Measurements from ENCODE around the gene CEP70. TPM values are rescaled to one million over a fixed set of nuclear protein-coding genes. Genes with fewer than 3 reads are reported as not detected.

The CEP70 gene
- total and polyA plus RNA-seq, 10 of the 15 experiments (the other 5 are each of a cell fraction or from before 2014, with no cell fraction given) = 1.4 to 9.3 (median 2.2) TPM

DNA sequence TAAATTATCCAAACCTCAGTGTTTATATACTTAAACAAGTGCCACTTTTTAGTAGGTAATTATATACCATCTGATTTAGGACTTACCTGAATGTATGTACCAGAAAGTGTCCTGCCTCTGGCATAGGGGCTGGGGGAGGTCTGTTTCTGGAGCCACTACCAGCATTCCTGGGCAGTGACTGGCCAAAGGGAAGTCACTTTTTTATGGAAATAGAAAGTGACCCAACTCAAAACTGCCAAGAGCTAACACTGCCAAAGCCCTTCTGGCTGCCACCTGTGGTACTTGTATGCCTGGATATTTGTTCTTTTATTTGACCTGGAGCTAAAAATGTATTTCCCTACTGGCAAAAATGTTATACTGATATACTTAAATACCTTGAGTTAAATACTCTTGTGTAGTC is 116.9 kb downstream of the CEP70 start:
- no peak for FAIRE-seq
- RAD21 ChIA-PET (ENCODE audit: unreplicated experiment) = interaction anchor here (3.9 kb wide), 1 partner anchor 439 kb away, joined by 51 read pairs; no protein-coding TSS in a partner anchor
- in situ Hi-C loops (cut with MboI) (no loop called here), intact Hi-C loops (cut with micrococcal nuclease; ENCODE audit: unreplicated experiment) (loop anchor here (5.0 kb wide), 1 partner anchor 220 kb away; no protein-coding TSS in a partner anchor)
- no peak overlapping the region for H3K27ac ChIP-seq (ENCODE audit: control insufficient read depth, insufficient read depth)
- BruUV-seq (replicated peaks) = no TSS peak
- DNase-seq (ENCODE audit: low read depth, low spot score) = no peak
- no peaks in the 10 kb centered on the region for H3K36me3 ChIP-seq (ENCODE audit: control insufficient read depth in 2 of 2, insufficient read depth in 2 of 2, low read length in 1 of 2)
- H3K27me3 ChIP-seq (replicated peaks in 1 of 2; ENCODE audit: control insufficient read depth in 2 of 2, insufficient read depth in 2 of 2, low read length in 1 of 2) = peaks cover 0 to 2% of the 10 kb centered on the region in 2 experiments; a peak in 1 of 4 replicates
- no peaks in the 10 kb centered on the region for H4K20me1 ChIP-seq (ENCODE audit: control insufficient read depth, insufficient read depth)
- ATAC-seq = no peak
- no peaks in the 10 kb centered on the region for H3K9me3 ChIP-seq (replicated peaks; ENCODE audit: control insufficient read depth, insufficient read depth, low read length)
- POLR2A ChIA-PET = no interaction called here
- SMC1A ChIA-PET (ENCODE audit: uncharacterized antibody, unreplicated experiment) = interaction anchor here (2.7 to 3.6 kb wide), 2 partner anchors 439 to 447 kb away, joined by 13 to 20 read pairs; no protein-coding TSS in a partner anchor
- TF ChIP-seq, protein P1, sequence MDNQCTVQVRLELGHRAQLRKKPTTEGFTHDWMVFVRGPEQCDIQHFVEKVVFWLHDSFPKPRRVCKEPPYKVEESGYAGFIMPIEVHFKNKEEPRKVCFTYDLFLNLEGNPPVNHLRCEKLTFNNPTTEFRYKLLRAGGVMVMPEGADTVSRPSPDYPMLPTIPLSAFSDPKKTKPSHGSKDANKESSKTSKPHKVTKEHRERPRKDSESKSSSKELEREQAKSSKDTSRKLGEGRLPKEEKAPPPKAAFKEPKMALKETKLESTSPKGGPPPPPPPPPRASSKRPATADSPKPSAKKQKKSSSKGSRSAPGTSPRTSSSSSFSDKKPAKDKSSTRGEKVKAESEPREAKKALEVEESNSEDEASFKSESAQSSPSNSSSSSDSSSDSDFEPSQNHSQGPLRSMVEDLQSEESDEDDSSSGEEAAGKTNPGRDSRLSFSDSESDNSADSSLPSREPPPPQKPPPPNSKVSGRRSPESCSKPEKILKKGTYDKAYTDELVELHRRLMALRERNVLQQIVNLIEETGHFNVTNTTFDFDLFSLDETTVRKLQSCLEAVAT (IDR thresholded peaks at IDR 0.05) = no peak
- no peak for TF ChIP-seq IKZF1 (conservative IDR thresholded peaks at IDR 0.05)
- TF ChIP-seq, protein P2, sequence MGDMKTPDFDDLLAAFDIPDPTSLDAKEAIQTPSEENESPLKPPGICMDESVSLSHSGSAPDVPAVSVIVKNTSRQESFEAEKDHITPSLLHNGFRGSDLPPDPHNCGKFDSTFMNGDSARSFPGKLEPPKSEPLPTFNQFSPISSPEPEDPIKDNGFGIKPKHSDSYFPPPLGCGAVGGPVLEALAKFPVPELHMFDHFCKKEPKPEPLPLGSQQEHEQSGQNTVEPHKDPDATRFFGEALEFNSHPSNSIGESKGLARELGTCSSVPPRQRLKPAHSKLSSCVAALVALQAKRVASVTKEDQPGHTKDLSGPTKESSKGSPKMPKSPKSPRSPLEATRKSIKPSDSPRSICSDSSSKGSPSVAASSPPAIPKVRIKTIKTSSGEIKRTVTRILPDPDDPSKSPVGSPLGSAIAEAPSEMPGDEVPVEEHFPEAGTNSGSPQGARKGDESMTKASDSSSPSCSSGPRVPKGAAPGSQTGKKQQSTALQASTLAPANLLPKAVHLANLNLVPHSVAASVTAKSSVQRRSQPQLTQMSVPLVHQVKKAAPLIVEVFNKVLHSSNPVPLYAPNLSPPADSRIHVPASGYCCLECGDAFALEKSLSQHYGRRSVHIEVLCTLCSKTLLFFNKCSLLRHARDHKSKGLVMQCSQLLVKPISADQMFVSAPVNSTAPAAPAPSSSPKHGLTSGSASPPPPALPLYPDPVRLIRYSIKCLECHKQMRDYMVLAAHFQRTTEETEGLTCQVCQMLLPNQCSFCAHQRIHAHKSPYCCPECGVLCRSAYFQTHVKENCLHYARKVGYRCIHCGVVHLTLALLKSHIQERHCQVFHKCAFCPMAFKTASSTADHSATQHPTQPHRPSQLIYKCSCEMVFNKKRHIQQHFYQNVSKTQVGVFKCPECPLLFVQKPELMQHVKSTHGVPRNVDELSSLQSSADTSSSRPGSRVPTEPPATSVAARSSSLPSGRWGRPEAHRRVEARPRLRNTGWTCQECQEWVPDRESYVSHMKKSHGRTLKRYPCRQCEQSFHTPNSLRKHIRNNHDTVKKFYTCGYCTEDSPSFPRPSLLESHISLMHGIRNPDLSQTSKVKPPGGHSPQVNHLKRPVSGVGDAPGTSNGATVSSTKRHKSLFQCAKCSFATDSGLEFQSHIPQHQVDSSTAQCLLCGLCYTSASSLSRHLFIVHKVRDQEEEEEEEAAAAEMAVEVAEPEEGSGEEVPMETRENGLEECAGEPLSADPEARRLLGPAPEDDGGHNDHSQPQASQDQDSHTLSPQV (IDR thresholded peaks at IDR 0.05) = no peak
- no peak for TF ChIP-seq SMAD5 (IDR thresholded peaks at IDR 0.05; ENCODE audit: low read depth)
- no peak for TF ChIP-seq LARP7 (IDR thresholded peaks at IDR 0.05)
- TF ChIP-seq, protein P3, sequence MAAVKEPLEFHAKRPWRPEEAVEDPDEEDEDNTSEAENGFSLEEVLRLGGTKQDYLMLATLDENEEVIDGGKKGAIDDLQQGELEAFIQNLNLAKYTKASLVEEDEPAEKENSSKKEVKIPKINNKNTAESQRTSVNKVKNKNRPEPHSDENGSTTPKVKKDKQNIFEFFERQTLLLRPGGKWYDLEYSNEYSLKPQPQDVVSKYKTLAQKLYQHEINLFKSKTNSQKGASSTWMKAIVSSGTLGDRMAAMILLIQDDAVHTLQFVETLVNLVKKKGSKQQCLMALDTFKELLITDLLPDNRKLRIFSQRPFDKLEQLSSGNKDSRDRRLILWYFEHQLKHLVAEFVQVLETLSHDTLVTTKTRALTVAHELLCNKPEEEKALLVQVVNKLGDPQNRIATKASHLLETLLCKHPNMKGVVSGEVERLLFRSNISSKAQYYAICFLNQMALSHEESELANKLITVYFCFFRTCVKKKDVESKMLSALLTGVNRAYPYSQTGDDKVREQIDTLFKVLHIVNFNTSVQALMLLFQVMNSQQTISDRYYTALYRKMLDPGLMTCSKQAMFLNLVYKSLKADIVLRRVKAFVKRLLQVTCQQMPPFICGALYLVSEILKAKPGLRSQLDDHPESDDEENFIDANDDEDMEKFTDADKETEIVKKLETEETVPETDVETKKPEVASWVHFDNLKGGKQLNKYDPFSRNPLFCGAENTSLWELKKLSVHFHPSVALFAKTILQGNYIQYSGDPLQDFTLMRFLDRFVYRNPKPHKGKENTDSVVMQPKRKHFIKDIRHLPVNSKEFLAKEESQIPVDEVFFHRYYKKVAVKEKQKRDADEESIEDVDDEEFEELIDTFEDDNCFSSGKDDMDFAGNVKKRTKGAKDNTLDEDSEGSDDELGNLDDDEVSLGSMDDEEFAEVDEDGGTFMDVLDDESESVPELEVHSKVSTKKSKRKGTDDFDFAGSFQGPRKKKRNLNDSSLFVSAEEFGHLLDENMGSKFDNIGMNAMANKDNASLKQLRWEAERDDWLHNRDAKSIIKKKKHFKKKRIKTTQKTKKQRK (IDR thresholded peaks at IDR 0.05; ENCODE audit: low read depth, low read length) = no peak
- TF ChIP-seq YBX1 (IDR thresholded peaks at IDR 0.05) = no peak
- no peak for TF ChIP-seq YY1 (IDR thresholded peaks at IDR 0.05; ENCODE audit: low read depth, low read length)
- no peaks in the 10 kb centered on the region for H3K4me1 ChIP-seq (ENCODE audit: control insufficient read depth, insufficient read depth, low read length)
- no peak overlapping the region for H3K4me2 ChIP-seq (ENCODE audit: control insufficient read depth, insufficient read depth)
- CTCF ChIA-PET = interaction anchor here (0.9 to 5.6 kb wide), 3 partner anchors 441 to 459 kb away, joined by 3 to 93 read pairs (median 47); no protein-coding TSS in a partner anchor
- no peak overlapping the region for H2AFZ ChIP-seq (ENCODE audit: control insufficient read depth, low read depth, low read length)
- no peak overlapping the region for H3K9ac ChIP-seq (ENCODE audit: control insufficient read depth, insufficient read depth, low read length)
- no peaks in the 10 kb centered on the region for H3K79me2 ChIP-seq (ENCODE audit: control insufficient read depth, insufficient read depth, low read length)
- no peak overlapping the region for H3K4me3 ChIP-seq

All from GM12878 (cell line).